T-helper 1 cell treated with Interleukin-12 subunit alpha and Interleukin-12 subunit beta and Interleukin-4 antibody, amounts not matched to agents 30 ng/mL and 1 ng/mL, for 36 hours (primary cell): ENCODE measurements around the gene RAE1. TPM values are rescaled to one million over a fixed set of nuclear protein-coding genes. Genes with fewer than 3 reads are reported as not detected.

ENCODE experiments used
- intact Hi-C: fragments of 100-400 bp; cut with micrococcal nuclease; formaldehyde crosslinking; loops from one replicate; pipeline ENCODE4 v1.15.1; 2024
- total RNA-seq: library from RNA; stranded (reverse); gene quantifications from 2 replicates; pipeline ENCODE4 v1.2.3, GENCODE V29; 2022

Gene RAE1
- total RNA-seq, result 37.2 and 40.2 TPM in 2 replicates

- intact Hi-C loops, result loop anchor here (1.0 to 5.0 kb wide), 9 partner anchors 40 to 993 kb away; partner anchors contain the start of genes AURKA, CSTF1, FAM210B and PMEPA1
Observed at GRCh38 chr20:57351042-57351783, at the start of gene RAE1. RAE1 (plus strand) TSS chr20:57351255; CDS start chr20:57354039, 2,784 bp downstream.

GRCh38 chr20:57306747-57307146 is 44.3 kb upstream of the RAE1 start:
- intact Hi-C loops, result no loop called here

- intact Hi-C loops, result no loop called here
Observed at GRCh38 chr20:57308451-57309271, 42.4 kb upstream of the RAE1 start.

GRCh38 chr20:57309544-57310115 is 41.4 kb upstream of the RAE1 start:
- intact Hi-C loops, result no loop called here

GRCh38 chr20:57310821-57311514 is 40.1 kb upstream of the RAE1 start:
- intact Hi-C loops, result no loop called here

- intact Hi-C loops, result no loop called here
Observed at GRCh38 chr20:57312138-57312537, 38.9 kb upstream of the RAE1 start.

- intact Hi-C loops, result no loop called here
Observed at GRCh38 chr20:57313230-57313629, 37.8 kb upstream of the RAE1 start.

- intact Hi-C loops, result no loop called here
Observed at GRCh38 chr20:57313951-57314350, 37.1 kb upstream of the RAE1 start.

- intact Hi-C loops, result no loop called here
Observed at GRCh38 chr20:57315083-57315975, 35.7 kb upstream of the RAE1 start.

GRCh38 chr20:57315976-57316480 is 35.0 kb upstream of the RAE1 start:
- intact Hi-C loops, result no loop called here

GRCh38 chr20:57316795-57317201 is 34.3 kb upstream of the RAE1 start:
- intact Hi-C loops, result no loop called here

GRCh38 chr20:57317316-57317788 is 33.7 kb upstream of the RAE1 start:
- intact Hi-C loops, result no loop called here

- intact Hi-C loops, result no loop called here
Observed at GRCh38 chr20:57317789-57318371, 33.2 kb upstream of the RAE1 start.

GRCh38 chr20:57319584-57319983 is 31.5 kb upstream of the RAE1 start:
- intact Hi-C loops, result no loop called here

GRCh38 chr20:57320358-57320757 is 30.7 kb upstream of the RAE1 start:
- intact Hi-C loops, result no loop called here

- intact Hi-C loops, result no loop called here
Observed at GRCh38 chr20:57321142-57321541, 29.9 kb upstream of the RAE1 start.

GRCh38 chr20:57322476-57322875 is 28.6 kb upstream of the RAE1 start:
- intact Hi-C loops, result no loop called here

GRCh38 chr20:57323034-57323433 is 28.0 kb upstream of the RAE1 start:
- intact Hi-C loops, result no loop called here

- intact Hi-C loops, result loop anchor here (5.0 kb wide), 1 partner anchor 773 kb away; no protein-coding TSS in a partner anchor
Observed at GRCh38 chr20:57325632-57326356, 25.3 kb upstream of the RAE1 start.
